A673 (cell line): Measurements from ENCODE around the gene C1orf50.

Experiments used
- CTCF ChIP-seq: fragments of 300-800, 200-600 bp; sonication (generic); conservative IDR thresholded peaks from 2 replicates; pipeline ENCODE4 v1.5.1; 2017; ENCODE audit warnings: low read depth, mild to moderate bottlenecking, antibody characterized with exemption, low read length, moderate library complexity, mixed read lengths
- EZH2 ChIP-seq: fragments of 200-600 bp; sonication (generic); IDR thresholded peaks from 2 replicates; pipeline ENCODE4 v1.6.1; 2017; ENCODE audit warnings: borderline replicate concordance, low read depth, mild to moderate bottlenecking, mixed read lengths, antibody characterized with exemption, low read length; ENCODE audit not compliant: poor library complexity, severe bottlenecking

DNA sequence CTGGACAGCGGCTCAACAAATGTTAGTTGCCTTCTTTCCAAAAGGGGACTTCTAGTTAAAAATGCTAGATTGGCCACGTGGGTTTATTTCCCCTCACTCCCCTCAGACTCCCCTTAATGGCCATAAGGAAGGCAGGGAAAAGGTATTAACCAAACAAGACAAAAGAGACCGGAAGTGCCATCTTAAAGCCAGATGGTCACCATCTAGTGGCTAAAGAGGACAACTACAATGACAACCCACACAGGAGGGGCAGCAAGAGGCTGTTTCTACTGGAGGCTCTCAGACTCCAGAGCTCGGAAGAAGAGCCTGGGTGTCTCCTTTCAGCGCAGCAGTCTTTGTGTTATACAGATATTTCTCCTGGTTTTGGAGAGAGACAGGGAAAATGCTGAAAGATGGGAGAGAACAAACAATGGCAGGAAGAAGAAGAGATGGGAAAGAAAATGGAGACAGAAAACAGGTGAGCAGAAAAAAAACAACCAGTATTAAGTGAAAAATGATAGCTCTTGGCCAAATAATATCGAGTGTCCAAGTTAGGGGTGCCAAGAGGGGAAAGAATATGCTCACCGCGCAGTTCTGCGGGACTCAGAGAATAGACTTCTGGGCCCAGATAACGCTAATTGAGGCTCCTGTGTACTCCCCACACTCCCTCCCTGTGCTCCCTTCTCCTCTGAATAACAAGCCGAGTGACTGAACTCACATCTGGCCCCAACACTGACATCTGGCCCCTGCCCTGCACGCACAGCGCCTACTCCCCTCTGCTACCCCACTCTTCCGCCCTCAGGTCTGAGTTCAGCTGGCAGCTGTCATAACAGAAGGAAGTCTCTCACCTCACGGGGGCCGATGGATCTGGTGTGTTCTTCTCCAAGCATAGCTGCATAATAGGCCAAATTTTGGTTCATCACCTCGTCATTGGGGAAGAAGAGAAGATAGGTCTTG lies 9.8 kb upstream of the C1orf50 start:
- peak; percentile 70 for TF ChIP-seq CTCF
- no peak for TF ChIP-seq EZH2
